Fibroblast of pulmonary artery (primary cell): ENCODE data around the gene MEGF11.

Experiments used
- DNase-seq: peaks from one replicate; pipeline ENCODE4 v3.0.0-alpha.2; 2010; ENCODE audit warnings: low read depth
- H3K4me3 ChIP-seq: replicated peaks from 2 replicates; pipeline ENCODE4 v1.5.1; 2011; ENCODE audit warnings: low read depth, mild to moderate bottlenecking, control low read depth, low read length, moderate library complexity
- CTCF ChIP-seq: IDR thresholded peaks from 2 replicates; pipeline ENCODE4 v1.5.1; 2011; ENCODE audit warnings: mild to moderate bottlenecking, control low read depth, low read length, inconsistent platforms; ENCODE audit errors: missing control alignments

MEGF11 gene

GRCh38 chr15:66039117-66039871 is 214.3 kb downstream of the MEGF11 start:
- no peak for TF ChIP-seq CTCF
- H3K4me3 ChIP-seq, result no peak overlapping the region
- DNase-seq, result no peak

GRCh38 chr15:66038387-66039116 is 215.0 kb downstream of the MEGF11 start:
- TF ChIP-seq CTCF, result no peak
- H3K4me3 ChIP-seq, result no peak overlapping the region
- no peak for DNase-seq

GRCh38 chr15:66036859-66037258 is 216.7 kb downstream of the MEGF11 start:
- no peak overlapping the region for H3K4me3 ChIP-seq
- no peak for DNase-seq
- TF ChIP-seq CTCF, result no peak

GRCh38 chr15:66035901-66036300 is 217.6 kb downstream of the MEGF11 start:
- H3K4me3 ChIP-seq, result no peak overlapping the region
- no peak for DNase-seq
- TF ChIP-seq CTCF, result no peak

- no peak overlapping the region for H3K4me3 ChIP-seq
- no peak for TF ChIP-seq CTCF
- DNase-seq, result no peak
These were observed 220.4 kb downstream of the MEGF11 start for GRCh38 chr15:66033143-66033542.

- no peak for TF ChIP-seq CTCF
- DNase-seq, result no peak
- H3K4me3 ChIP-seq, result no peak overlapping the region
These were observed 221.5 kb downstream of the MEGF11 start for GRCh38 chr15:66032006-66032405.
